Uterus (tissue), 4 donors: Measurements from ENCODE around the gene MUC20. TPM values are rescaled to one million over a fixed set of nuclear protein-coding genes. Genes with fewer than 3 reads are reported as not detected.

Experiments
- DNase-seq, 2 donors: peaks; one replicate each; pipeline ENCODE4 v3.0.0-alpha.2; 2019 to 2020
- H3K27ac ChIP-seq, 2 donors: fragments of 200-600 bp; sonication (generic); 1 replicate in 1 of 2; 2 replicates in 1 of 2; pipeline ENCODE4 v1.5.1; 2016 to 2018
- H3K27me3 ChIP-seq, 2 donors: fragments of 200-600 bp; sonication (generic); one replicate each; pipeline ENCODE4 v1.5.1; 2018 to 2019; ENCODE audit warnings: control low read depth in 1 of 2
- H3K36me3 ChIP-seq, 2 donors: fragments of 200-600 bp; sonication (generic); one replicate each; pipeline ENCODE4 v1.5.1; 2019; ENCODE audit warnings: control low read depth in 1 of 2
- H3K4me1 ChIP-seq, 2 donors: fragments of 200-600 bp; sonication (generic); one replicate each; pipeline ENCODE4 v1.5.1; 2018 to 2019; ENCODE audit warnings: control low read depth in 1 of 2
- H3K4me3 ChIP-seq, 2 donors: fragments of 200-600 bp; sonication (generic); 1 replicate in 1 of 2; 2 replicates in 1 of 2; pipeline ENCODE4 v1.5.1; 2018 to 2019; ENCODE audit warnings: mild to moderate bottlenecking in 1 of 2
- H3K9me3 ChIP-seq, 2 donors: fragments of 200-600 bp; sonication (generic); one replicate each; pipeline ENCODE4 v1.5.1; 2019; ENCODE audit warnings: control low read depth in 1 of 2
- POLR2A ChIP-seq, 2 donors: fragments of 450-650 bp; IDR thresholded peaks; one replicate each; pipeline ENCODE4 v1.6.1; 2016; ENCODE audit warnings: antibody characterized with exemption in 2 of 2, mild to moderate bottlenecking in 1 of 2, moderate library complexity in 1 of 2
- intact Hi-C: fragments of 100-400 bp; cut with DNase I; formaldehyde crosslinking; loops from one replicate; pipeline ENCODE4 v1.15.1; 2023; ENCODE audit warnings: low total_unique reads
- total RNA-seq, 4 donors: library from RNA; depleted of rRNA in 3 of 4; stranded (reverse); fragments of >200 nt in 3 of 4; gene quantifications; one replicate each; pipeline versions ENCODE4 v1.1.0 to v1.2.4, GENCODE V29; 2014 to 2023
- TF ChIP-seq, protein P1 (sequence below), 4 experiments: fragments of 200-600 bp in 2 of 4; fragments of 450-650 bp in 2 of 4; sonication (generic) in 2 of 4; IDR thresholded peaks; one replicate each; pipeline ENCODE4 v1.5.1; 2016 to 2019; ENCODE audit warnings: antibody characterized with exemption in 4 of 4, mild to moderate bottlenecking in 2 of 4, moderate library complexity in 1 of 4
- donor health status: DM: yes; HTN: yes; CAD: no.

MUC20 gene
- total RNA-seq, 4 donors from 2014 or later = 0.29 to 17.6 (median 4.4) TPM

- no peaks in the 10 kb centered on the region for H3K27me3 ChIP-seq
- no peak overlapping the region for H3K27ac ChIP-seq
- no peak for DNase-seq
- TF ChIP-seq, protein P1, sequence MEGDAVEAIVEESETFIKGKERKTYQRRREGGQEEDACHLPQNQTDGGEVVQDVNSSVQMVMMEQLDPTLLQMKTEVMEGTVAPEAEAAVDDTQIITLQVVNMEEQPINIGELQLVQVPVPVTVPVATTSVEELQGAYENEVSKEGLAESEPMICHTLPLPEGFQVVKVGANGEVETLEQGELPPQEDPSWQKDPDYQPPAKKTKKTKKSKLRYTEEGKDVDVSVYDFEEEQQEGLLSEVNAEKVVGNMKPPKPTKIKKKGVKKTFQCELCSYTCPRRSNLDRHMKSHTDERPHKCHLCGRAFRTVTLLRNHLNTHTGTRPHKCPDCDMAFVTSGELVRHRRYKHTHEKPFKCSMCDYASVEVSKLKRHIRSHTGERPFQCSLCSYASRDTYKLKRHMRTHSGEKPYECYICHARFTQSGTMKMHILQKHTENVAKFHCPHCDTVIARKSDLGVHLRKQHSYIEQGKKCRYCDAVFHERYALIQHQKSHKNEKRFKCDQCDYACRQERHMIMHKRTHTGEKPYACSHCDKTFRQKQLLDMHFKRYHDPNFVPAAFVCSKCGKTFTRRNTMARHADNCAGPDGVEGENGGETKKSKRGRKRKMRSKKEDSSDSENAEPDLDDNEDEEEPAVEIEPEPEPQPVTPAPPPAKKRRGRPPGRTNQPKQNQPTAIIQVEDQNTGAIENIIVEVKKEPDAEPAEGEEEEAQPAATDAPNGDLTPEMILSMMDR (IDR thresholded peaks at IDR 0.05) = no peak
- TF ChIP-seq POLR2A (IDR thresholded peaks at IDR 0.05) = no peak
- no peaks in the 10 kb centered on the region for H3K4me1 ChIP-seq
- no peak overlapping the region for H3K4me3 ChIP-seq
- intact Hi-C loops = no loop called here
- H3K36me3 ChIP-seq = no peaks in the 10 kb centered on the region
- H3K9me3 ChIP-seq = no peaks in the 10 kb centered on the region
Observed at GRCh38 chr3:195703776-195704175, 17.0 kb upstream of the MUC20 start.

DNA sequence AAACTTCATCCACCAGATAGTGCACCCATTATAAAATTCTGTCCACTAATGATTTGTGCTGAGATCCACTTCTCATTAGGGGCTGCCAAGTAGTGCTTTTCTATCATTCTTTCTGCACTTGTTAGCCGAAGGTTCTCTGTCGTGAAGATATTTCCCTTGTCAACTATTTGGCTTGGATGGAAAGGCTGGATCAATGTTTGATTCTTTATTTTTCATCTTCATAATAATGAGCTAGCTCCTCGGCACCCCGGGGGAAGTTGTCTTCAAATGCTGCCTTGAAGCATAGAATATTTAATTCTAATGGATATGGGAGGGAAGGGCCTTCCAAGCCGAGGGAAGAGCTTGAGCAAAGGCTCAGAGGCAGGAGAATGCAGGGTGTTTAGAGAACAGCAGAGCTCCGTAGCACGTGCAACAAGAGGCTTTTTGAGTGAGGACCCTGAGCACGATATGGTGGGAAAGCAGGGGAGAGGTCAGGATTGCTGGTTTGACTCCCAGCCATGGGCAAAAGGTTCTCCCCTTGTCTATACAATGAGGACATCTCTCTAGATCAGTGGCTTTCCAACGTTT is 16.3 kb upstream of the MUC20 start:
- Histone ChIP-seq H3K27me3 (no peaks in the 10 kb centered on the region), H3K4me1 (no peaks in the 10 kb centered on the region), H3K36me3 (no peaks in the 10 kb centered on the region), H3K9me3 (no peaks in the 10 kb centered on the region), H3K27ac (no peak overlapping the region), H3K4me3 (no peak overlapping the region)
- DNase-seq = no peak
- TF ChIP-seq POLR2A (IDR thresholded peaks at IDR 0.05) = no peak
- TF ChIP-seq, protein P1 (IDR thresholded peaks at IDR 0.05) = no peak
- intact Hi-C loops = no loop called here

GRCh38 chr3:195705081-195705991 is 15.4 kb upstream of the MUC20 start:
- H3K36me3 ChIP-seq = no peaks in the 10 kb centered on the region
- no peak overlapping the region for H3K4me3 ChIP-seq
- no peaks in the 10 kb centered on the region for H3K9me3 ChIP-seq
- H3K27me3 ChIP-seq = no peaks in the 10 kb centered on the region
- DNase-seq = no peak
- intact Hi-C loops = no loop called here
- TF ChIP-seq POLR2A (IDR thresholded peaks at IDR 0.05) = no peak
- TF ChIP-seq, protein P1 (IDR thresholded peaks at IDR 0.05) = no peak
- H3K27ac ChIP-seq = no peak overlapping the region
- H3K4me1 ChIP-seq = no peaks in the 10 kb centered on the region

DNA sequence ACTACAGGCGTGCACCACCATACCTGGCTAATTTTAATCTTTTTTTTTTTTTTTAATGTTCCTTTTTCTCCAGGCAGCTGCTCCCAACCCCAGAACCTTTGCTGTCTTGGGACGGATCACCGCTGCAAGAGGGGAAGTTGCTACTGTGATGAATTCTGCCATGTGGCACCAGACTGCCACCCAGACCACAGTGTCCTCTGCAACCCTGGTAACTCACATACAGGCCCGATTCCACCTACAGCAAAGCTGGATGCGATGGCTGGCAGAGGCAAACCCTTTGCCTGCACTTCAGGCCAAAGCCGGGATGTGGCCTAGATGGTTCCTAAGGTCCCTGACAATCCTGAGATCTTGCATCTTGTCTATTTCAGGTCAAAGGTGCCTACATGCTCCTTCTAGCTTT is 12.7 kb upstream of the MUC20 start:
- no peak overlapping the region for H3K27ac ChIP-seq
- H3K9me3 ChIP-seq = no peaks in the 10 kb centered on the region
- no peak for DNase-seq
- intact Hi-C loops = no loop called here
- TF ChIP-seq, protein P1 (IDR thresholded peaks at IDR 0.05) = no peak
- no peak for TF ChIP-seq POLR2A (IDR thresholded peaks at IDR 0.05)
- H3K36me3 ChIP-seq = no peaks in the 10 kb centered on the region
- H3K4me1 ChIP-seq = no peaks in the 10 kb centered on the region
- H3K27me3 ChIP-seq = no peaks in the 10 kb centered on the region
- no peak overlapping the region for H3K4me3 ChIP-seq
